GM06990 (cell line): ENCODE measurements around the gene PNLIPRP2.

Experiments
- DNase-seq: peaks from one replicate; pipeline ENCODE4 v3.0.0-alpha.2; 2011; ENCODE audit not compliant: insufficient read length; ENCODE audit errors: extremely low read depth
- H3K27me3 ChIP-seq: replicated peaks from 2 replicates; pipeline ENCODE4 v1.6.0; 2011; ENCODE audit warnings: low read length; ENCODE audit not compliant: control insufficient read depth, insufficient read depth
- H3K36me3 ChIP-seq: 2 replicates; pipeline ENCODE4 v1.5.1; 2011; ENCODE audit warnings: low read length; ENCODE audit not compliant: control insufficient read depth, insufficient read depth
- H3K4me3 ChIP-seq: replicated peaks from 2 replicates; pipeline ENCODE4 v1.5.1; 2011; ENCODE audit warnings: low read depth, mild to moderate bottlenecking, control low read depth, low read length
- TF ChIP-seq, protein P1 (sequence below): IDR thresholded peaks from 2 replicates; pipeline ENCODE4 v1.5.1; 2011; ENCODE audit warnings: low read length, control low read depth, mild to moderate bottlenecking, inconsistent platforms; ENCODE audit not compliant: insufficient read depth, poor library complexity, severe bottlenecking

The PNLIPRP2 gene

DNA sequence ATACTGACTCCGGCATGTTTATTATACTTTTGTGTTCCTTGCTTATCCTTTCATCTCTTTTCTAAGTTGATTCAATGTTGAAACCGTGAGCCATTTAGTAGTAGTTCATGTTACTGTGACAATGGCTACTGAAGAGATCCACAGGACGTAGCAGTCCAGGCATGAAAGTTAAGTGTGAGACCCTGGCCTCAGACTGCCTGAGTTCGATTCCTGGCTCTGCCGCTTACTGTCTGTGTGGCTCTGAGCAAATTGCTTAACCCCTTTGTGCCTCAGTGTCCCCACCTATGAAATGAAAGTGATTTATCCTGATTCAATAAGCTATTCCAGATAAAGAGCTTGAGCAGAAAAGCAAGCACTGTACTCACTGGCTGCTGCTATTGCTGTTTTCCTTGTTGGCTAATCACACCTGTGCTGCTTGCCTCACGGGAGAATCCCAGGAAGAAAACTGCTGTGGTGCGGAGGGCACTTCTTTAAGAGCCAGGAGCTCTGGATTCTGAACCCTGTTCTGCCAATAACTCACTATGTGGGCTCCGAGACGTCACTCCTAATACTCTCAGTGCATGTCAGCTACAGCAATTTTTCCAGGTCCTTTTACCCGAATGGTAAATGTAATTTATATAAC is 38.4 kb downstream of the PNLIPRP2 start:
- H3K4me3 ChIP-seq = no peak overlapping the region
- H3K36me3 ChIP-seq = no peaks in the 10 kb centered on the region
- TF ChIP-seq, protein P1, sequence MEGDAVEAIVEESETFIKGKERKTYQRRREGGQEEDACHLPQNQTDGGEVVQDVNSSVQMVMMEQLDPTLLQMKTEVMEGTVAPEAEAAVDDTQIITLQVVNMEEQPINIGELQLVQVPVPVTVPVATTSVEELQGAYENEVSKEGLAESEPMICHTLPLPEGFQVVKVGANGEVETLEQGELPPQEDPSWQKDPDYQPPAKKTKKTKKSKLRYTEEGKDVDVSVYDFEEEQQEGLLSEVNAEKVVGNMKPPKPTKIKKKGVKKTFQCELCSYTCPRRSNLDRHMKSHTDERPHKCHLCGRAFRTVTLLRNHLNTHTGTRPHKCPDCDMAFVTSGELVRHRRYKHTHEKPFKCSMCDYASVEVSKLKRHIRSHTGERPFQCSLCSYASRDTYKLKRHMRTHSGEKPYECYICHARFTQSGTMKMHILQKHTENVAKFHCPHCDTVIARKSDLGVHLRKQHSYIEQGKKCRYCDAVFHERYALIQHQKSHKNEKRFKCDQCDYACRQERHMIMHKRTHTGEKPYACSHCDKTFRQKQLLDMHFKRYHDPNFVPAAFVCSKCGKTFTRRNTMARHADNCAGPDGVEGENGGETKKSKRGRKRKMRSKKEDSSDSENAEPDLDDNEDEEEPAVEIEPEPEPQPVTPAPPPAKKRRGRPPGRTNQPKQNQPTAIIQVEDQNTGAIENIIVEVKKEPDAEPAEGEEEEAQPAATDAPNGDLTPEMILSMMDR = no peak
- DNase-seq = no peak
- H3K27me3 ChIP-seq = no peaks in the 10 kb centered on the region; the same call in 1 of the 2 replicates

GRCh38 chr10:116660860-116661259 is 40.1 kb downstream of the PNLIPRP2 start:
- Histone ChIP-seq H3K36me3 (no peaks in the 10 kb centered on the region), H3K4me3 (no peak overlapping the region), H3K27me3 (peaks cover 1% of the 10 kb centered on the region; the same call in 1 of the 2 replicates)
- TF ChIP-seq, protein P1 = no peak
- no peak for DNase-seq

GRCh38 chr10:116663342-116663741 is 42.6 kb downstream of the PNLIPRP2 start:
- no peaks in the 10 kb centered on the region for H3K36me3 ChIP-seq
- H3K4me3 ChIP-seq = no peak overlapping the region
- H3K27me3 ChIP-seq = peaks cover 1% of the 10 kb centered on the region; the same call in 1 of the 2 replicates
- DNase-seq = no peak
- TF ChIP-seq, protein P1 = no peak

GRCh38 chr10:116664631-116665030 is 43.9 kb downstream of the PNLIPRP2 start:
- TF ChIP-seq, protein P1 = no peak
- Histone ChIP-seq H3K4me3 (no peak overlapping the region), H3K27me3 (peaks cover 1% of the 10 kb centered on the region; the same call in 1 of the 2 replicates), H3K36me3 (no peaks in the 10 kb centered on the region)
- DNase-seq = no peak

GRCh38 chr10:116665541-116666125 is 44.9 kb downstream of the PNLIPRP2 start:
- no peak for DNase-seq
- H3K4me3 ChIP-seq = no peak overlapping the region
- H3K27me3 ChIP-seq = 0 out of 2 replicates have a peak, but pooled peaks cover 1% of the 10 kb centered on the region
- H3K36me3 ChIP-seq = no peaks in the 10 kb centered on the region
- TF ChIP-seq, protein P1 = no peak
